ENCODE data around the gene NIPBL.

DNA sequence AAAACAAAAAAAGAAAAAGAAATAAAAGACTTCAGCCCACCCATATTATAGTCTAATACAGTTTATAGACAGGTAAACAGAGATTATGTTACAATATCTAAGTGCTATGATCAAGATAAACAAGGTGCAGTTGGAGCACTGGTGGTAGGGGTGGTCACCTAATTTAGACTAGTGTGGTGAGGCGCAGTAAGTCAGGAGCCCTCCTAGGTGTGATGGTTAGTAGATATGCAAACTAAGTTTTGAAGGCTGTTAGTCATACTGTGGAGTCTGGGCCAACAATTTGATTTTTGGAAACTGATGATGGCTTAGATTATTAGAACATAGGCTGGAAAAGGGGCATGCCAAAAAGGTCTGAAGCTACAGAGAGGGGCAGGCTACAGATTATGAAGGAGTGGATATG lies 14.7 kb downstream of the NIPBL start:
- TF ChIP-seq, protein P1, sequence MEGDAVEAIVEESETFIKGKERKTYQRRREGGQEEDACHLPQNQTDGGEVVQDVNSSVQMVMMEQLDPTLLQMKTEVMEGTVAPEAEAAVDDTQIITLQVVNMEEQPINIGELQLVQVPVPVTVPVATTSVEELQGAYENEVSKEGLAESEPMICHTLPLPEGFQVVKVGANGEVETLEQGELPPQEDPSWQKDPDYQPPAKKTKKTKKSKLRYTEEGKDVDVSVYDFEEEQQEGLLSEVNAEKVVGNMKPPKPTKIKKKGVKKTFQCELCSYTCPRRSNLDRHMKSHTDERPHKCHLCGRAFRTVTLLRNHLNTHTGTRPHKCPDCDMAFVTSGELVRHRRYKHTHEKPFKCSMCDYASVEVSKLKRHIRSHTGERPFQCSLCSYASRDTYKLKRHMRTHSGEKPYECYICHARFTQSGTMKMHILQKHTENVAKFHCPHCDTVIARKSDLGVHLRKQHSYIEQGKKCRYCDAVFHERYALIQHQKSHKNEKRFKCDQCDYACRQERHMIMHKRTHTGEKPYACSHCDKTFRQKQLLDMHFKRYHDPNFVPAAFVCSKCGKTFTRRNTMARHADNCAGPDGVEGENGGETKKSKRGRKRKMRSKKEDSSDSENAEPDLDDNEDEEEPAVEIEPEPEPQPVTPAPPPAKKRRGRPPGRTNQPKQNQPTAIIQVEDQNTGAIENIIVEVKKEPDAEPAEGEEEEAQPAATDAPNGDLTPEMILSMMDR (IDR thresholded peaks at IDR 0.05), result no peak
- TF ChIP-seq POLR2AphosphoS5 (IDR thresholded peaks at IDR 0.05) (no peak), POLR2A (IDR thresholded peaks at IDR 0.05) (no peak)

Data from transverse colon (tissue), 4 donors.